HL-60/S4 treated with retinoic acid at 250 ng/mL for 4 days and 3 days (cell line): ENCODE results near the gene AMFR.

Experiments used
- in situ Hi-C: fragments of 300-500 bp; cut with MboI; formaldehyde crosslinking; loops from 2 replicates; pipeline ENCODE4 v1.7.0; 2022; ENCODE audit warnings: low sequenced_read_pairs

The AMFR gene

DNA sequence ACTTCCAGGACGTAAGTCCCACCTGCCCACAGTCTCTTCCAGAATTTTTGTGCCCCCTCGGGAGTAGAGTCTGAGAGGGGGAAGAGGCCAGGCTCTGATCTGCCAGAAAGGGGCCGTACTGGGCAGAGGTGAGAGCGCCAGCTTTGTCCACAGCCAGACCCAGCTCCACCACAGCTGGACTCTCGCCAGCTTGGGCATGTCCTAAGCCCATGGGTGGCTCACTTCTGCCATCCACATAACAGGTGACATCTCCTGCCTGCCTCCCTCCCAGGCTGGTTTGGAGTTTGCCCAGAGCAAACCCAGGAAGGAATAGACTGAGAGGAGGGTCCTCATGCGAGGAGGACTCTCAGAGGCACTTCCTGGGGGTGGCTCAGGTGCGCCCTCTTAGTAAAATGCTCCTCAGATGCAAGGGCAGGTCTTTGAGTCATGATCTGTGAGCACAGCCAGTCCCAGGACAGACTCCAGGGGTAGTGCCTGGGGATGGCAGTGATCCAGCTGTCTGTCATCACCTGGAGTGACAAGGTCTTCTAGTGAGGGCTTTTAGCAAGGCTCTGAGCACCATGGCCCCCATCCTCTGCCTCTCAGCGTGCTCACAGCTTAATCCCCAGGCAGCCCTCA is 89.2 kb downstream of the AMFR start:
- in situ Hi-C loops: no loop called here

DNA sequence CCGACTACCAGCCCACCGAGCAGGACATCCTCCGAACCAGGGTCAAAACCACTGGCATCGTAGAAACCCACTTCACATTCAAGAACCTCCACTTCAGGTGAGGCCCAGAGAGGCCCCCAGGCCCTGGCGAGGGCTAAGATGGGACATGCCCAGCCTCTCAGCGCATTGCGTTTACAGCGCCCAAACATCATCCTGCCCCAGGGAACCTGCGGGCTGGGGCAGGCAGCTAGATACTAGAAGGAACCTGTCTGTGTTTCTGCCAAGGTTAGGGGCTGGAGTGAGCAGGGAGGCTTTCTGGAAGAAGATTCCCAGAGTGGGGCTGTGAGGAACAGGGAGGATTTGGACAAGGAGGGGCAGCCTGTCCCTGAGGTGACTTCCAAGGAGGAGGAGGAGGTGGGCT is 90.6 kb downstream of the AMFR start:
- in situ Hi-C loops: no loop called here

DNA sequence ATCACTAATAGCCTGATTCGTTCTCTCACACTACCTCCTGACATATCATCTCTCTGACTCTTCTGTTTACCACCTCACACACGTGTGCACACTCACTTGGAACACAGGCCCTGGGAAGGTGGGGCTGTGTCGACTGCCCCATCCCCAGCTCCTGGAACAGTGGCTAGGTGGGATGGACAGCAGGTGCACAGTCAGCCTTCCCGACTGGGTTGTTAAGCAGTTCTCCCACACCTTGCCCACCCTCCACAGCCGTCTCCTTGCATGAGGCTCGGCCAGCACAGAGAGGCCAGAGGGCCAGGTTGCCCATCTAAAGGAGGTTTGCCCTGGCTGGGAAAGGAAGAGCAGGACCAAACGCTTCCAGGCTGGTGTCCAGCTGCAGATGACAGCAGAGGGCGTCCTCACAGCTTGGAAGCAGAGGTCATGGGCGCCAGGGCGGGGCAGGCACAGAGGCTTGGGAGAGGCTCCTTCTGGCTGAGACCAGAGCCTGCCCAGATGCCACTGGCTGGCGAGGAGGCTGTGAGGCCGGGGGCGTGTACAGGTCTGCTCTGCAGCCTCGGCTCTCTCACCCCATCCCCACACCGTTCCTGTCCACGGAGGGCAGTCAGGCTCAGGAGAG is 92.8 kb downstream of the AMFR start:
- in situ Hi-C loops: no loop called here

DNA sequence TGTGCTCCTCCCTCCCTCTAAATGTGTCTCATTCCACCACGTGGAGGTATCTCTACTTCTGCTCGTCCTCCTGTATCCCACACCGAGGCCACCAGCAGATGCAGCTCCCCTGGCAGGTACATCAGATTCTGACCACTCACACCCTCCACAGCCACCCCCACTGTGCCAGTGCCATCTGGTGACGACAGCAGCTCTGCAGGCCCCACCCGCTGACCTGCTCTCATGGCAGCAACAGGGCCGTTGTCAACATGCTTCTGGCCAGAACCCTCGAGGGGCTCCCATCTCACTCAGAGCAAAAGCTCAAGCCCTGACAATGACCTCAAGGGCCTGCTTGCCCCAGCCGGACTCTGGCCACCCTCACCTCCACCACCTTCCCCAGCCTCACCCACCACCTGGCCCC is 93.4 kb downstream of the AMFR start:
- in situ Hi-C loops: no loop called here

DNA sequence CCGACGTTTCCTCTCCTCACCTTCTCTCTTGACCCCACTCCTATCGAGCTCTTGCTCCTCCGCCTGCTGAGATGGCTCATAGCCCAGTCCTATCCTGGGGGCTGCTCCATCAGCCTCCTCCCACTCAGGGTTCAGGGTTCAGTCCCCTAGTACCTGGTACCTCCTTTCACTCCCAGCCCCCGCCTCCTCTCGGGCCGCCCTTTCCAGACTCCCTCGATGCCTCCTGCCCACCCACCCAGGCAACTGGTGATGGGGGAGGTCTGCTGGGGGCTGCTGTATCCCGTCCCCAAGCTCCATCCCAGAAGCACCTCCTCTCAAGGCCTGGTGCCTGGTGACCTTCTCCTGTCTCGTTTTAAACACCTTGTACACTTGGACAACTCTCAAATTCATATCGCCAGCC is 93.9 kb downstream of the AMFR start:
- in situ Hi-C loops: no loop called here

DNA sequence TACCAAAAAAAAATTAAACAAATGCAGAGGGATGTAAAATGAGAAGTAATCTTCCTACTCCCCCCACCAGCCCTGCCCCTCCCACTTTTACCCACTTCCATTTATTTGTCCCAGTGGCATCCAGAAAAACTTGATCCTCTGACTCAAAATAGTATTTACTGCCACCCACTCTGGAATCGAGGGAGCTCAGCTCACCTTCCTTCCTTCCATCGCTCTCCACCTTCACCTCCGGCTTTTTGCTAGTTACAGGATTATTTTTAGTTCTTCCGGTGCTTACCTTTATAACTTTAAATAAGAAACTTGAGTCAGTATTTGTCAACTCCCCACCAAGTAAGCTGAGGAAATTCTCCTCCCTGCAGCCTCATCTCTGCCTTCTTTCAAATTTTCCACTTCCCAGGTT is 94.9 kb downstream of the AMFR start:
- in situ Hi-C loops: no loop called here

DNA sequence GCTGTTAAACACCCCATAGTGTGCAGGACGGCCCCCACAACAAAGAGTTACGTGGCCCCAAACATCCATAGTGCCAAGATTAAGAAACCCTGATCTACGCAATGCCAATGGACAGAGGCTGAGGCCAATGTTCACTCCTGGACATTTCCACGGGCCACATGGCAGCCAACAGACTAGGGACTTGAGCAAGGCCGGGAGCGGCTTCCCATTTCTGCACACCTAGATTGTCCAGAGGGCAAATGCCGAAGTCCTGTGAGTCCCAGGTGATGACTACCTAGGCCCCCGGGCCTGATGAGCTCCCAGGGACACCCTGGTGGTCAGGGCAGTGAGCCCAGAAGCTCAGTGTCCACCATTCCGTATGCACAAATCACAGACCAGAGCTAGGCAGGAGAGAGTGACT is 95.5 kb downstream of the AMFR start:
- in situ Hi-C loops: no loop called here

DNA sequence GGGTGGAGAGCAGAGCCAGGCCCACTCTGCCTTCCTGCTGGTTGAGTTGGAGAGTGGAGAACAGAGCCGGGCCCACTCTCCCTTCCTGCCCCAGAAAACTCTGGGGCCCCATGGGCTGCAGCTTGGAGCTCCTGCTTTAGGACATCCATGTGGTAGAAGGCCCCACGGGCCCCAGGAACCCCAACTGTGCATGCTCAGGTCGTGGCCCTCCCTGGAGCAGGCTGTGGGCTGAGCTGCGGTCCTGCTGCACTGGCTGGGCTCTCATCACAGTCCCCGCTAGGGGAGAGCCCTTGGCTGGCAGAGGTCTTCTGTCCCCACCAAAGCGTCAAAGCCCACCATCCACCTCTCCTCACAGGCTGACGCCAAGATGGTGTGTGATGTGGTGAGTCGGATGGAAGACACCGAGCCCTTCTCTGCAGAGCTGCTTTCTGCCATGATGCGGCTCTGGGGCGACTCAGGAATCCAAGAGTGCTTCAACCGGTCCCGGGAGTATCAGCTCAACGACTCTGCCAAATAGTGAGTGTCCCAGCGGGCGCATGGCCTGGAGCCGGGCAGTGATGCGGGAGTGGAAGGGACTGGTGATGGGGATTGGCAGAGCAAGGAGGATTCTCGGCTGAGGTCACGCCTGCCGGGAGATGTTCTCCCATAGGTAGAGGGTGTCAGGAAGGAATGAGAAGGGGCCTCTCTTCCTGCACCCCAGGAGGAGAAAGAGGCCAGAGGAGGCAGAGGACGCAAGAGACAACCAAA is 96.9 kb downstream of the AMFR start:
- in situ Hi-C loops: no loop called here

DNA sequence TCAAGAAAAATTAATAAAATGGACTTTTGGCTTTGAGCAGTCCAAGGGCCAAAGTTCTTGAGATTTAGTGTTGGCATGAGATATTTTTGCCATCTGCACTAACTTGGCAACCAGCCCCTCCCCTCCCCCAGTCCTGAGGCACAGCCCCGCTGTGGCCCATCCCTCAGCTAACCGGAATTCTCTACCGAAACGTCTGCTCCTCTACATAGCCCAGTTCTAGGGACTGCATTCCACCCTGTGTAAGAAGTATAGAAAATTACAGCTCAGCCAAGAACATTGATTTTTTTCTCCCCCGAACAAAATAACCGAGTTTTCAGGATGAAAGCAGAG is 97.5 kb downstream of the AMFR start:
- in situ Hi-C loops: no loop called here

DNA sequence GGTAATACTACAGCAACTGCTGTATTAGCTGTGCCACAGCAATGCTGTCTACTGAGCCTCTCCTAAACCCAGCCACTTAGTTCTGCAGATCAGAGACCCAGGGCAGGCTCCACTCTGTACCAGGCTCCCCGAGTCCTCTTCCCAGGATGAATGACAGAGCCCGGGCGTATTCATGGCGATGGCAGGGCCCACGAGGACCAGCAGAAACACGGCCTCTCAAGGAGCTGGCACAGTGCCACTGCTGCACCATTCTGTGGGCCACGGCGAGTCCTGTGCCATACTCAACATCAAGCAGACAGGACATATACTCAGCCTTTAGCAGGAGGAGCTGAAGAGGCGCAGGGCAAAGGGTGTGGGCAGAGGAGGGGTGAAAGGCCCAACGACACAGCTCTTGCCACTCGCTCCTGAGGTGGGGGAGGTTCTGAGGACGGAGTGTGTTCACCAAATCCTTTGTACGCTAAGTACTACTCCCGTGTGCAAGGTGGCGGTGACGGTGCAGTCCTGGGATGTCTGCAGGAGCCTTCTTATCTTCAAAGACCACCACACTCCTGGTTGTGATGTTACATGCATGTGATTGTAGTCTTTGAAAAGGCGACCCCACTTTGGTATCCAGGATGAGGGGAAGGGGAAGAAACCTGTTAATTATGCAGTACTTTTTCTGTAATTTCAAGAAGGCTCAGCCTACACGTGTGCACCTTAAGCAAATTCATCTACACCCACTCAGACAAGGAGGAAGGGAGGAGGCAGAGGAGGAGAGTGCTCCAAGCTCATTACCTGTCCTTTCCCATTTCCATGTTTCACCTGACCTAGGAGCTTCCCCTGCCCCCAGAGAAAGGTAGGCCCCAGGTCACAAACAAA is 98.0 kb downstream of the AMFR start:
- in situ Hi-C loops: no loop called here

DNA sequence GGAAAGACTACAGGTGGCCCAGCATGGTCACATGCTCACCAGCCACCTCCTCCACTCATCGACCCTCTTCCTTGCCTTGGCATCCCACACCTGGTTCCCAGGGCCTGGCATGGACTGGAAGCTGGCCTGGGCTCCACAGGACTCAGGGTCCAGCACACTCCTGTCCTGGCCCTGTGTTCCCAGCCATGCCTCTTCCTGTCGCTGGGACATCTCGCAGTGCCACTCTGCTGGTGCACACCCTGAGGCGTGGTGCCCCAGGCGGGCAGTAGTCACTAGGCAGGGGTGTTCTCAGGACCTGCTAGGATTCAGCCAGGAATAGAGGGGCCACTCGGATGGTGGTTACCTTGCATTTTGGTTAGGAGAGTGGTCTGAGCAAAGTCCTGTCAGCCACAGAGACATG is 99.4 kb downstream of the AMFR start:
- in situ Hi-C loops: no loop called here

DNA sequence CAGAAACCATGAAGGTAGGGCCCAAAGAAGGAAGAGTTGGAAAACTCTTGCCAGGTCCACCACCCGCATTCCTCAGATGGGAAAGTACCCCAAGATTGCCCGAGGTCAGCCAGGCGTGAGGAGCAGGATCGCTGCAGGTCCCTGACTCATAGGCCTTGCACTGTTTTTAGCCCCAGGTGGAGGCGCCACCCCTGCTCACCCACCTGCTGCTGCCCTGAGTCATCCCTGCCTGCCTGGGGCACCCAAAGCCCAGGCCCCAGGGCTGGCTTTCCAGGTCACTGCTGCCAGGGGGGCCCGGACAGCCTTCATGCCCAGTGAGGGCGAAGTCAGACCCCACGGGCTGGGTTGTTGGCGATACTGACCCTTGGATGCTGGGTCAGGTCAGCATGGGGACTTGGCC is 100.9 kb downstream of the AMFR start:
- in situ Hi-C loops: no loop called here

DNA sequence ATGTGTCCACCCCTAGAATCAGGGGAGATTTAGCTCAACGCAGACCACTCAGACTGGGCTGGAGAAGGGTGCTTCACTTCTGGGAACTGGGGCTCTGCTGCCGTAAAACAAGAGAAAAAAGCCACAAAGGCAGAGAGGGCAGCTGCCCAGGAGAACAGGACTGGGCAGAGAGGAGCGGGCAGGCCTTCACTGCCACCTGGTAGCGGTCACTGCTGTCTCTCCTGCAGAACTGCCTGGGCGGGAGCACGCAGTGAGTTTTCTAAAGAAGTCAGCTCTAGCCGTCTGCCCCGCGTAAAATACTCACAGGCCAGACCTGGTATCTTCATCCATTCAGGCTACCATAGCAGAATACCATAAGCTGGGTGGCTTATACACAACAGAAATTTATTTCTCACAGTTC is 103.8 kb downstream of the AMFR start:
- in situ Hi-C loops: no loop called here

DNA sequence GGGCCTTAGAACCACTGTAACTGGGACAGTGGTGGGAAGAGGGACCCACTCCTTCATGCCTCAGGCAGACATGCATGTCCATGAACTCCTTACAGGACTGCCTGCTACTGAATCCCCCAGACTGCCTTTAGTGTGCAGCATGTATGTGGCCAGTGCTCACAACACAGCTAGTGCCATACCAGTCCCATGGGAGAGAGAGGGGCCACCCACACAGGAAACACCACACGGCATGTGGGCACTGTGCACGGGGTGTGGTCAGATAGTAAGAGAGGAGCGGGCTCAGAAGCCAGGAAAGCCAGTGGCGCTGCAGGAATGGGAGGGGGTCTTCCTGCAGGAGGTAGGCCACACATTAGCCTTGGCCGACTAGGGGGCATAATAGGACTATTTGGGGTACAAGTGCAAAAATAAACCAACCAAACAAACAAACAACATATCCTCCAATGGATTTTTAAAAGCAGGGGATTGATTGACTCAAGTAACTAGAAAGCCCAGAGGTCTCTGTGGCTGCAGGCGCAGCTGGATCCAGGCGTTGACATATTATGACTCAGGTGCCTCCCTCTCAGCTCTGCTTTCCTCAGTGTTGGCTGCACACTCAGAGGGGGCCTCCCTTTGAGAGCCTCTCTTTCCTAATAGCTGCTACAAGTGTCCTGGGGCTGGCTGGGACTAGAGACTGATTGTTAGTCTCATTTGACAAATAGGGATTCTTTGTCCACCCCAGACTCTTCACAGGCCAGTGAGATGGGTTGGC is 104.4 kb downstream of the AMFR start:
- in situ Hi-C loops: no loop called here

DNA sequence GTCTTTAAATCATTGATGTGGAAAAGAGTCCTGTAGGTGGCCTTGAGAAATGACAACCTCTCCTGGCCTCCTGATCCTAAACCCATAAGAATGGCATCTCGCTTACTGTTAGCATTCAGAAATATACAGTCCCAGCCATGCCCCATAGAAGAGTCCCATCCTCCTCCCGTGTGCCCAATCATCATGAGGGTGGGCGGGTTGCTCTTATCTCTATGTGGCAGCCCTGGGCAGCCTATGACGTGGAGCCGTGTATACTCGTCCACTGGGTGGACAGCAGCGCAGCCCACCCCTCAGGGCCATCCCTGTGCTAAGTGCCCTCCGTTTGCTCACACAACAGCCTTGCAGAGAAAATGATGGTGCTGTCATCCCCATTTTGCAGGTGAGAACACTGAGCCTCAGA is 105.3 kb downstream of the AMFR start:
- in situ Hi-C loops: no loop called here

DNA sequence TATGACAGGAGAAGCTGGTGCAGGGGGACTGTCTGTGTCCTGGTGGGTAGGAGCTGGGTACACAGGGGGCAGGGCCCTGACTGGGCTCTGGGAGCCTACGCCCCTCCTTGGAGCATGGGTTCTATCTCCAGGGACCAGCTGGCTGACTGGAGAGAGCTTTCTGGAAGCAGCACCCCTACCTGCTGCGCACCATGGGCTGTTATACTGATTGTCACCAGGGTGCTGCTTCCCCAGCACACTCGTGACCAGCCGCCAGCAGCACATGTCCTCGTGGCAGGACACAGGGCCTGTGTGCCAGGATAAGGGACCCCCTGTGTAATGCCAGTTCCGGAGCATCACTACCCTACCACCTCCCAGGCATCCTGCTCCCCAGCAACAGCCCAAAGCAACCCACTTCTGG is 106.0 kb downstream of the AMFR start:
- in situ Hi-C loops: no loop called here

DNA sequence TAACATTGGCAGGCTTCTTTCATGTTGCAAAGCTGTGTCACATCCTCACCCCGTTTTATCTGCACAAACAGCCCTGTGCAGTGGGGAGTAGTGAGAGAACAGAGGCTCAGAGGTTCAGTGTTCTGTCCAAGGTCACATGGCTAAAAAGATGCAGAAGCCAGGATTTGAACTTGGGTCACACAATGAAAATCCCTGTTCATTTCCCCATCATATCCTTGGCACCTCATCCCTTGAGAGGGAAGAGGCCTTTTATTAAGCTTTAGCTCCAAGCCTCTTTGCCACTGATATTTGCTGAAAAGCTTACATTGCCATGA is 106.6 kb downstream of the AMFR start:
- in situ Hi-C loops: no loop called here

DNA sequence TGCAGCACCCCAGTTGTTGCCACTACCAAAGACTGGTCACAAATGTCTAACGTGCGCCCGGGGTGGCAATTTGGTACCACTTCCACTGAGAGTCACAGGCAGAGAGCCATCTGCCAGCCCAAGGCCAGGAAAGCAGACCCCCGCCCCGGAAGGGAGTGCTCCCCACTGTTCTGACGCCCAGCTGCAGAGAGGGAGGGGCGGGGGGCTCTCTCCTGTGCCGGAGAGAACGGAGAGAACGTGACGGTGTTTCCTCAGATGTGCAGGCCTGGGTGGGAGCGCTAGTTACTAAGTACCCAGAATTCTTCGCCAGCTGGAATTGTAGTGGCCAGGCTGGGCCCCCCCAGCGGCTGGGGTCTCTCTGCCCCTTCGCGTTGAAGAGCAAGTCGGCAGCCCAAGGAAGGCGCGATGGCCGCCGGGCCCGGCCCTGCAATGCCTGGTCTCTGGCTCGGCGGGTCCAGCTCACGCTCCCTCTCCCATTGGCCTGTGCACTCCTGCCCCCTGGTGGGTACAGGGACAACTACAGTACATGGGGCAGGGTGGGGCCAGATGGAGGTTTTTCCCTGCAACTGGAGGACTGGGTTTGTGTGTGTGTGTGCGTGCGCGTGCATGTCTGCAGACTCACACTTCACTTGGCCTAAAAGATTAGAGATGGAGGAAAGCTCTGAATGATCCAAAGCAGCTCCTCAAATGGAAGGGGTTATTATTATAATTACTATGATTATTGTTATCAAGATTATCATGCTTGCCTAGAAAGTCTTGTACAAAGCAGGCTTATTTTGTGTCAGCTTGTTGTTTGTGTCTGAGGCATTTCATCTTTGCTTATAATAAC is 107.1 kb downstream of the AMFR start:
- in situ Hi-C loops: no loop called here

DNA sequence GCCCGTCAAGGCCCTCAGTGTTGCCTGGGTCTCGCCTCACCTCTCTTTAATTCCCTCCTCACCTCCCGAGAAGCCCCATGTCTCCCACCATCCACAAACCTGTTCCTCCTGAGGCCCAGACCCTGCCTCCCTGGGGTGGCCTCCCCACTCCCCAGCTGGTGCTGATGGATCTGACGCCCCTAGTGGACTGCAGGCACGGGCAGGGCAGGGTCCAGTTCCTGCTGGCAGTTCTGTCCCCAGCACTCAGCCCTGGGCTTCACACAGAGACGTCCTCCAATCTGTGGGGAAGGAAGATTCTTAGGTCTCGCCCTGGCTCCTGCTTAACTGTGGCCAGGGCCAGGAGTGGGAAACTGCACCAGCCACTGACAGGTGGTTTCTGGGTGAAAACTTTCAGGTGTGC is 108.8 kb downstream of the AMFR start:
- in situ Hi-C loops: no loop called here

DNA sequence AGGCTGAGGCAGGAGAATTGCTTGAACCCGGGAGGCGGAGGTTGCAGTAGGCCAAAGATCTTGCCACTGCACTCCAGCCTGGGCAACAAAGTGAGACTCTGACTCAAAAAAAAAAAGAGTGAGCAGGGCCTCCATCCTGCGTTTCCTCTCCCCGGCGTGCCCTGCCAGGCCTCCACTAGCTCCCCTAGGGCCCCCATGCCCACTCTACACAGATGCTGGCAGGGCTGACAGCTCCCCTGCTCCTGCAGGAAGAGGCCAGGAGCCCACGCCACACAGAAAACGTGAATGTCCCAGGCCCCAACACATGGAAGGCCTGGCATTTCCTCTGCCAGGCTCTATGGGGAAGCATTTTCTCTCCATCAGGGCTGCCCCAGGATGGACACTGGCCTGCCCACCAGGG is 109.4 kb downstream of the AMFR start:
- in situ Hi-C loops: no loop called here
